HepG2 (cell line): ENCODE data around the gene BIVM. TPM values are rescaled to one million over a fixed set of nuclear protein-coding genes. Genes with fewer than 3 reads are reported as not detected.

Experiments
- ATF6 ChIP-seq: sonication (generic); formaldehyde crosslinking; conservative IDR thresholded peaks from 2 replicates; pipeline ENCODE4 v1.4.0; 2020; ENCODE audit warnings: missing genetic modification reagents
- GTF2F1 ChIP-seq: fragments of 150-350 bp; IDR thresholded peaks from 2 replicates; pipeline ENCODE4 v1.6.1; 2014; ENCODE audit warnings: low read length
- IKZF4 ChIP-seq: sonication (generic); formaldehyde crosslinking; IDR thresholded peaks from 2 replicates; pipeline ENCODE4 v1.5.1; 2020; ENCODE audit warnings: borderline replicate concordance, mild to moderate bottlenecking, low read depth, missing genetic modification reagents; ENCODE audit errors: not compliant biosample characterization
- IRF9 ChIP-seq: sonication (generic); formaldehyde crosslinking; IDR thresholded peaks from 2 replicates; pipeline ENCODE4 v1.8.0; 2022; ENCODE audit warnings: missing genetic modification reagents, mild to moderate bottlenecking, borderline replicate concordance
- KIAA2018 ChIP-seq: sonication (generic); formaldehyde crosslinking; IDR thresholded peaks from 2 replicates; pipeline ENCODE4 v1.5.0; 2020; ENCODE audit warnings: mild to moderate bottlenecking, missing genetic modification reagents, borderline replicate concordance
- MEF2D ChIP-seq: sonication (generic); formaldehyde crosslinking; IDR thresholded peaks from 2 replicates; pipeline ENCODE4 v1.5.1; 2020; ENCODE audit warnings: mild to moderate bottlenecking, missing genetic modification reagents
- MIER3 ChIP-seq: IDR thresholded peaks from 2 replicates; pipeline ENCODE4 v1.6.1; 2016; ENCODE audit warnings: missing compliant biosample characterization, borderline replicate concordance
- MIXL1 ChIP-seq: IDR thresholded peaks from 2 replicates; pipeline ENCODE4 v1.6.1; 2016
- NFE2L1 ChIP-seq: sonication (generic); formaldehyde crosslinking; IDR thresholded peaks from 2 replicates; pipeline ENCODE4 v1.4.0; 2020; ENCODE audit warnings: missing genetic modification reagents, mild to moderate bottlenecking, borderline replicate concordance
- NR1H2 ChIP-seq: sonication (generic); formaldehyde crosslinking; IDR thresholded peaks from 2 replicates; pipeline ENCODE4 v1.8.1; 2022; ENCODE audit warnings: low read depth, missing genetic modification reagents, borderline replicate concordance
- RCOR2 ChIP-seq: IDR thresholded peaks from 2 replicates; pipeline ENCODE4 v1.6.1; 2016; ENCODE audit warnings: missing biosample characterization, missing genetic modification reagents
- SP1 ChIP-seq, 2 experiments: fragments of 450-650 bp in 1 of 2; sonication (generic) in 1 of 2; formaldehyde crosslinking in 1 of 2; IDR thresholded peaks; 2 replicates each; pipeline versions ENCODE4 v1.4.0 to v1.6.1; 2016 to 2020; ENCODE audit warnings: missing genetic modification reagents in 1 of 2
- SSRP1 ChIP-seq: IDR thresholded peaks from 2 replicates; pipeline ENCODE4 v1.6.1; 2016; ENCODE audit warnings: control low read depth
- TRAFD1 ChIP-seq: sonication (generic); formaldehyde crosslinking; IDR thresholded peaks from 2 replicates; pipeline ENCODE4 v1.5.1; 2020; ENCODE audit warnings: missing genetic modification reagents, mild to moderate bottlenecking, borderline replicate concordance
- ZNF740 ChIP-seq: sonication (generic); formaldehyde crosslinking; IDR thresholded peaks from 2 replicates; pipeline ENCODE4 v1.4.0; 2020; ENCODE audit warnings: missing genetic modification reagents
- ZNF792 ChIP-seq: IDR thresholded peaks from 2 replicates; pipeline ENCODE4 v1.6.1; 2016
- polyA plus RNA-seq, 8 experiments: library from polyadenylated mRNA; depleted of rRNA in 3 of 8; stranded (reverse) in 7 of 8; unstranded in 1 of 8; fragments of >200 nt; fragmentation: Illumina TruSeq in 4 of 8; extraction: Trizol in 4 of 8; gene quantifications; 2 replicates each; pipeline versions ENCODE4 v1.2.1 to v1.2.3, GENCODE V29; 2011 to 2016; ENCODE audit warnings: low read depth in 4 of 8, missing spikeins in 1 of 8, mixed read lengths in 1 of 8; ENCODE audit not compliant: insufficient read depth in 1 of 8
- total RNA-seq, 5 experiments: library from RNA; depleted of rRNA; stranded (reverse); fragments of >200 nt; fragmentation: Illumina TruSeq; extraction: Trizol; gene quantifications; 2 replicates each; pipeline ENCODE4 v1.2.3, GENCODE V29; 2016; ENCODE audit warnings: low read depth in 1 of 5

BIVM gene
- total and polyA plus RNA-seq, 2 of the 13 experiments (the other 11 are each of a cell fraction or from before 2014, with no cell fraction given), result 10.4 to 15.8 TPM

- TF ChIP-seq MIXL1 (CRISPR knock-in tag) (peak; percentile 60; the same call in 1 of the 2 replicates), ATF6 (CRISPR knock-in tag) (no peak), GTF2F1 (no peak), SSRP1 (CRISPR knock-in tag) (no peak), RCOR2 (CRISPR knock-in tag) (no peak), IKZF4 (CRISPR knock-in tag) (no peak), SP1 (IDR thresholded peaks at IDR 0.05) (no peak), SP1 (CRISPR knock-in tag; IDR thresholded peaks at IDR 0.05) (no peak), ZNF792 (no peak), MEF2D (CRISPR knock-in tag) (no peak), IRF9 (no peak), TRAFD1 (CRISPR knock-in tag) (no peak), MIER3 (CRISPR knock-in tag) (no peak), ZNF740 (CRISPR knock-in tag) (no peak), NFE2L1 (CRISPR knock-in tag) (no peak), NR1H2 (CRISPR knock-in tag) (no peak), KIAA2018 (no peak)
These were observed 28.5 kb upstream of the BIVM start (continued) for GRCh38 chr13:102770435-102770834.
